AG10803 (cell line): ENCODE measurements around the gene SGCD.

Experiments
- DNase-seq: peaks from one replicate; pipeline ENCODE4 v3.0.0; 2010; ENCODE audit warnings: low read depth
- H3K4me3 ChIP-seq: 2 replicates; pipeline ENCODE4 v1.5.1; 2011; ENCODE audit warnings: mild to moderate bottlenecking, low read length, control low read depth
- TF ChIP-seq, protein P1 (sequence below): conservative IDR thresholded peaks from 2 replicates; pipeline ENCODE4 v1.5.1; 2011; ENCODE audit warnings: mild to moderate bottlenecking, low read length, control low read depth, inconsistent platforms

SGCD gene

DNA sequence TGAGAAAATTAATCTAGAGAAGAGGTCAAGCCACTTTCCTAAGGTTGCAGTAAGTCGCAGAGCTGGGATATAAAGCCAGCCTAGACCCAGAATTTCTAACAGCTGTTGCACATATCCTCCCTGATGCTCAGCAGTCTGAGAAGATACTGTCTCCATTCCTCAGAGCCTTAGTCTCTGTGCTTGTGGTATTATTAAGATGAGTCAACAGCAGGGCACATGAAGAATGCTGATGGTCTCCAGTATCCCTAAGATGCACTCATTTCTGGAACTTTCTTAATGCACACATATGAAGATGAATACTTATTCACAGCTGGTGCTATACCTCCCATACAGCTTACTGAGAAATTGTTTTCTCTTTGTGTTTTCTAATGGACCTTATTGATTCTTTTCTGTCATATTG is 32.5 kb downstream of the SGCD start:
- no peak overlapping the region for H3K4me3 ChIP-seq
- TF ChIP-seq, protein P1, sequence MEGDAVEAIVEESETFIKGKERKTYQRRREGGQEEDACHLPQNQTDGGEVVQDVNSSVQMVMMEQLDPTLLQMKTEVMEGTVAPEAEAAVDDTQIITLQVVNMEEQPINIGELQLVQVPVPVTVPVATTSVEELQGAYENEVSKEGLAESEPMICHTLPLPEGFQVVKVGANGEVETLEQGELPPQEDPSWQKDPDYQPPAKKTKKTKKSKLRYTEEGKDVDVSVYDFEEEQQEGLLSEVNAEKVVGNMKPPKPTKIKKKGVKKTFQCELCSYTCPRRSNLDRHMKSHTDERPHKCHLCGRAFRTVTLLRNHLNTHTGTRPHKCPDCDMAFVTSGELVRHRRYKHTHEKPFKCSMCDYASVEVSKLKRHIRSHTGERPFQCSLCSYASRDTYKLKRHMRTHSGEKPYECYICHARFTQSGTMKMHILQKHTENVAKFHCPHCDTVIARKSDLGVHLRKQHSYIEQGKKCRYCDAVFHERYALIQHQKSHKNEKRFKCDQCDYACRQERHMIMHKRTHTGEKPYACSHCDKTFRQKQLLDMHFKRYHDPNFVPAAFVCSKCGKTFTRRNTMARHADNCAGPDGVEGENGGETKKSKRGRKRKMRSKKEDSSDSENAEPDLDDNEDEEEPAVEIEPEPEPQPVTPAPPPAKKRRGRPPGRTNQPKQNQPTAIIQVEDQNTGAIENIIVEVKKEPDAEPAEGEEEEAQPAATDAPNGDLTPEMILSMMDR = no peak
- DNase-seq = peak; percentile 97

DNA sequence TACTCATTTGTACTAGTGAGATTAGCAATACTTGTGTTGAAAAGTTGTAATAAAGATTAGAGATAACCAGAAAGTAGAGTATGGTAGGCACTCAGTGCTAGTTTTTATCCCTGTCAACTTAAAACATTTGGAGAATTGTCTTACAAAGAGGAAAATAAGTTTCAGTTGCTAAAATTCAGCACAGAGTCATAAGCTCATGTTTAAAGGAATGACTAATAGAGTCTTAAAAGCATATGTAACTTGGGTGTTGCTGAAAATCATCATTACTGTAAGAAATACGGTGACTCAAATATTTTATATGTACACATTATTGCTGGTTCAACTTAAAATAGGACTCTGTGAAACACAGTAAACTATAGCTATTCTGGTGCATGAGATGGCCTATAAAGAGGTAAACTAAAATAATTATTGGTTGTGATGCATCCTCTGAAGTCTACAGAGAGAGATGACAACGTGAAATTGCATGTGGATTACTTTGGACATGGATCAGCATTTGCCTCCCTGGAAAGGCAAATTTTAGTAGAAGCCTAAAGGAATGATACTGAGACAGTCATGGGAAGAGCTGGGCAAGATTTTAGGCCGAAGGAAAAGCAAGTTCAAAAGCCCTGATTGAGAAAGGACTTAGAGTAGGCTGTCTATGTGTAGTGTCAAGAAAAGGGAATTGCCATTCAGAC is 34.6 kb downstream of the SGCD start:
- no peak overlapping the region for H3K4me3 ChIP-seq
- TF ChIP-seq, protein P1 = no peak
- peak; percentile 50 for DNase-seq

DNA sequence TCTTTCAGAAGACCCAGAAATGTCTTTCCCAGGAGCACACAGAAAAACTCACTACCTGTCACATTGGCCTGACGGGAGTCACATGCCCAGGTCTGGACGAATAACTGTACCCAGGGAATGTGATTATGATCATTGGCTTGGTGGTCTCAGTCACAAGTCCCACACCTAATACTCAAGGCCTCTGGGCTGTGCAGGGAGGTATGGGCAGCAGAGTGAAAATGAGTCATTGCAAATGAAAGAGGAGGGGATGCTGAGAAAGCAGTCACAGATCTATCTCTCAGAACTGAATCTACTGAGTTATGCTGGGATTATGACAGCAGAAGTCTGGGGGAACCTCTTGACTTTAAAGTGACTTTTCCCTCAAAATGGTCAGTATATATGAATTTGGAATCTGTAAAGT is 36.9 kb downstream of the SGCD start:
- TF ChIP-seq, protein P1 = no peak
- DNase-seq = no peak
- H3K4me3 ChIP-seq = no peak overlapping the region

DNA sequence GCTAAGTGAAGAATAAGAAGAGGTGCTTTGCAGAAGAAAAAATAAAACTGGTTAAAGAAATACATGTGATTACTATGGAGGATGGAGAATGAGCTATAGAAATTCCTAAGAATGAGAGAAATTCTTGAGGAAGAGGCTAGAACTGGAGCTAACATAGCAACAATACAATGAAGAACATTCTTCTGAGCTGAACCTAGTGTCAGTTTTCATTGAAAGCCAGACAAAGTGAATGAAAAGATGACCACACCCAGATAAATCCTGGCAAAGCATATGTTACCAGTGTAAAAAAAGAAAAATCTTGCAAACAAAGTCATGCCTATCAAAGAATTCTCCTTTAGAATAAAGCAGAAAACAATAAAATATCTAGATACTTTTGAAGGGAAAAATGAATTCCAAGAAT is 39.6 kb downstream of the SGCD start:
- DNase-seq = peak; percentile 55
- no peak overlapping the region for H3K4me3 ChIP-seq
- TF ChIP-seq, protein P1 = no peak

DNA sequence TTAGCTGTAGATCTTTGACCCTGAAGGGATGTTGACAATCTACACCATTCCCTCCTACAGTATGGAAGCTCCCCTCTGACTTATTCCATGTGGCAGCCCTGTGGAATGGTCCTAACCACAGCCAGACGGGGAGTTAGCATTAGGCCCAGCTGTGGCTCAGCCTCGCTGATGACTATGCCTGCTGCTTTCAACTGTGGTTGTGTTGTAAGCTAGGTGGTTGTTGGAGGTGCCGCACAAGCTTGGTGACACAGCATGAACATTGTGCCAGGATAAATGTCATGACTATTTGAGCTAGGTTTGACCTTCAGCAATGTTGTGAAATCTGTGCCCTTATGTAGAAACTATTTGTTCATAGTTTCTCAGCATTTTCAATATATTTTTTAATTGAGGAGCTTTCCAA is 40.6 kb downstream of the SGCD start:
- peak; percentile 98 for DNase-seq

DNA sequence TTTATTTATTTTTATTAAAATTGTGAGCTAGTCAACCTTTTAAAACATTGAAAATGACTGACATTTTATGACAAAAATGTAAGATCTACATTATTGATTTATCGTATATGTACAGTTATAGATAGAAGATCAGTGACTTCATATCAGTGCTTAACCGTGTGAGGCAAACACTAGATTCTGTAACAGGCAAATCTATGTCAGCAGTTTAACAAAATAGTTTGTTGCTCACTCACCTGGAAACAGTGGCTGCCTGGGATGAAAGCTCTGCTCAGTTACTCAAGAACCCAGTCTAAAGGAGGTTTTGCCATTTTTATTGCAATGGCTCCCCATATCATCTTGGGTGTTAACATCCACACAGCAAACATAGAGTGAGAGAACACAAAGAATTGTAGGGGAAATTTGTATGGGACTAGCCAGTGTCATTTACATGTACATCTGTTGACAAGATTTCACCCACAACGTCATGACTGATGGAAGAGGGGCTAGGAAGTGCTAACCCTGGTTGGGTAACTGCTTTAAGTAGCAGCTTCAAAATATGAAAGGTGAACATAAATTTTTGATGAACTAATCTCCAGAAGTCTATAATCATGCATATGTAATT is 49.0 kb downstream of the SGCD start:
- TF ChIP-seq, protein P1 = no peak
- no peak for DNase-seq
- no peak overlapping the region for H3K4me3 ChIP-seq

More for the DNA sequence above, 40.6 kb downstream of the SGCD start:
- TF ChIP-seq, protein P1 = no peak
- no peak overlapping the region for H3K4me3 ChIP-seq

DNA sequence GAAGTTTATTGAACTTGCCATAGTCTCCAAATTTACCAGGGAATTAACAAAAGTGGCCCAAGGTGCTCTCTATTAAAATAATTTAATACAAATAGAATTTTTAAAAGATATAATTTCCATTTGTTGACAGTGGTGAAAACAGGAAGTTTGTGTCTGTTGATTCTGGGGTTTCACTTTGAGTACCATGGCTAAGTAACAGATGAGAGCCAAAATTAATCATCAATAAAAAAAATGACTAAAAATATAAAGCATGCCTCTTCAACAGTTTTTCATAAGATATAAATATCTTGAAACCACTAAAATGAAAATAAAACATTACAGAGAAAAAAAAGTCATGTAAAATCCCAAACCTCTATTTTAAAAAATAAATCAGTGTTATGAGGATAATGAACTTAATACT is 49.8 kb downstream of the SGCD start:
- TF ChIP-seq, protein P1 = no peak
- no peak overlapping the region for H3K4me3 ChIP-seq
- DNase-seq = no peak
